Measurements from ENCODE around the gene IL1R1. TPM values are rescaled to one million over a fixed set of nuclear protein-coding genes. Genes with fewer than 3 reads are reported as not detected.

IL1R1 gene
- total RNA-seq, 3 donors from 2014 or later = 17.8 to 40.1 (median 39.1) TPM

GRCh38 chr2:102147935-102148334 is 5.4 kb downstream of the IL1R1 start:
- Histone ChIP-seq H3K9me3 (peaks cover 9% of the 10 kb centered on the region), H3K4me3 (no peak overlapping the region), H3K36me3 (ENCODE audit: low read depth) (no peaks in the 10 kb centered on the region), H3K4me1 (ENCODE audit: low read depth) (peaks cover 4% of the 10 kb centered on the region)
- ATAC-seq (peak; percentile 25), DNase-seq (no peak)
- TF ChIP-seq, protein P1, sequence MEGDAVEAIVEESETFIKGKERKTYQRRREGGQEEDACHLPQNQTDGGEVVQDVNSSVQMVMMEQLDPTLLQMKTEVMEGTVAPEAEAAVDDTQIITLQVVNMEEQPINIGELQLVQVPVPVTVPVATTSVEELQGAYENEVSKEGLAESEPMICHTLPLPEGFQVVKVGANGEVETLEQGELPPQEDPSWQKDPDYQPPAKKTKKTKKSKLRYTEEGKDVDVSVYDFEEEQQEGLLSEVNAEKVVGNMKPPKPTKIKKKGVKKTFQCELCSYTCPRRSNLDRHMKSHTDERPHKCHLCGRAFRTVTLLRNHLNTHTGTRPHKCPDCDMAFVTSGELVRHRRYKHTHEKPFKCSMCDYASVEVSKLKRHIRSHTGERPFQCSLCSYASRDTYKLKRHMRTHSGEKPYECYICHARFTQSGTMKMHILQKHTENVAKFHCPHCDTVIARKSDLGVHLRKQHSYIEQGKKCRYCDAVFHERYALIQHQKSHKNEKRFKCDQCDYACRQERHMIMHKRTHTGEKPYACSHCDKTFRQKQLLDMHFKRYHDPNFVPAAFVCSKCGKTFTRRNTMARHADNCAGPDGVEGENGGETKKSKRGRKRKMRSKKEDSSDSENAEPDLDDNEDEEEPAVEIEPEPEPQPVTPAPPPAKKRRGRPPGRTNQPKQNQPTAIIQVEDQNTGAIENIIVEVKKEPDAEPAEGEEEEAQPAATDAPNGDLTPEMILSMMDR (IDR thresholded peaks at IDR 0.05) = no peak
- intact Hi-C loops (cut with DNase I, micrococcal nuclease) = loop anchor here in 1 of 2 donors (10.0 kb wide), 1 partner anchor 123 kb away; no protein-coding TSS in a partner anchor

DNA sequence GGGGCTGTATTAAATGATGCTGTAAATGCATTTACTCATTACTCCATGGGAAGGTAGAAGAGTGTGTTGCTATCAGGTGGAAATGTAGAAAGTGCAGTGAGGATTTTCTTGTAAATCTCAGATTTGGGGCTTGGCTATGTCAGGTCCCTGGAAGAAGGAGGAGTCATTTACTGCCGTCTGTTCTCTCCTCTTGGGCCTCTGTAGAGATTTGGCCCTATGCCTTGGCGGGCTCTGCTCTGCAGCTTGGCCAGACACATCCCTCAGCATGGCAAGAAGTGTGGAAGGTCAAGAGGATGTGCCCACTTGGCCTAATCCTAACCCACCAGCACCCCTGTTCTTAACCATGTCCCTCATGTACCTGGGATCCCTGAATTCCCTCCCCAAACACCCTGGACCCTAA is 6.7 kb downstream of the IL1R1 start:
- Histone ChIP-seq H3K9me3 (peaks cover 9% of the 10 kb centered on the region), H3K4me1 (ENCODE audit: low read depth) (peaks cover 4% of the 10 kb centered on the region), H3K4me3 (no peak overlapping the region), H3K36me3 (ENCODE audit: low read depth) (no peaks in the 10 kb centered on the region)
- ATAC-seq (no peak), DNase-seq (no peak)
- TF ChIP-seq, protein P1 (IDR thresholded peaks at IDR 0.05) = no peak
- intact Hi-C loops (cut with DNase I, micrococcal nuclease) = loop anchor here in 1 of 2 donors (10.0 kb wide), 1 partner anchor 124 kb away; no protein-coding TSS in a partner anchor

DNA sequence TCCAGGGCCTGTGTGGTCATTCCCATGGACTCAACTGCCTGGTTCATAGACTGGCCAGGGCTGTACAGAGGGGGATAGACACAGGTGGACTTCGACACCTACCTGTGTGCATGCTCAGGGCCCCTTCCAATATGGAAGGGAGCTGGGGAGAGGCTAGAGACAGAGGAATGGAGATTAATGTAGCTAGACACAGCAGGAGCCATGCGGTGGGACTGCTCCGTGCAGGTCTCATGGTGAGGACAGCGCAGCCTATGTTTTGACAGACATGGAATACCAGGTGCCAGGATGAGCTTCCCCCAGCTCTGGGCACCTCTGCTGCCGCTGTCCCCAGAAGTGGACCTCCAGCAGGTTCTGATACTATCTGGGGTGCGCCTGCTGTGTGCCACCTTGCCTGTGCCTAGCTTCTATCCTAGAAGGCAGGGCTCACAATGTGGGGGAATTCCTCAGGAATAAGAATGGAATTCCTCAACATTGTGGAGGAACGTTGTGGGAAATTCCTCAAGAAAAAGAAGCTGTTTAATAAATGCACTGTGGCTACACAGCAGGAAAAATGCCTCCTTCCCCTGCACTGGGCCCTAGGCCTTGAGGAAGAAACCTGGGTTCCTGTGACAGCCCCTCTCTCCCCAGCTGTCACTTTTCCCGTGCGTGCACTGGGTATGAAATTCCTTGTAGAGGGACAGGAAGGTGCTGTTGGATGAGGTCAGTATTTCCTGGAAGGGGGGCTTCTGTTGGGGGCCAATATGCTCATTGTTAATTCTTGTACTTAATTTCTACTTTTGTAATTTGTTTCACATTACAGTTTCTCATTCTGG is 7.3 kb downstream of the IL1R1 start:
- intact Hi-C loops (cut with DNase I, micrococcal nuclease) = loop anchor here in 1 of 2 donors (10.0 kb wide), 1 partner anchor 125 kb away; no protein-coding TSS in a partner anchor
- ATAC-seq (no peak), DNase-seq (no peak)
- Histone ChIP-seq H3K36me3 (ENCODE audit: low read depth) (no peaks in the 10 kb centered on the region), H3K9me3 (peaks cover 9% of the 10 kb centered on the region), H3K4me3 (no peak overlapping the region), H3K4me1 (ENCODE audit: low read depth) (peaks cover 4% of the 10 kb centered on the region)
- TF ChIP-seq, protein P1 (IDR thresholded peaks at IDR 0.05) = no peak

DNA sequence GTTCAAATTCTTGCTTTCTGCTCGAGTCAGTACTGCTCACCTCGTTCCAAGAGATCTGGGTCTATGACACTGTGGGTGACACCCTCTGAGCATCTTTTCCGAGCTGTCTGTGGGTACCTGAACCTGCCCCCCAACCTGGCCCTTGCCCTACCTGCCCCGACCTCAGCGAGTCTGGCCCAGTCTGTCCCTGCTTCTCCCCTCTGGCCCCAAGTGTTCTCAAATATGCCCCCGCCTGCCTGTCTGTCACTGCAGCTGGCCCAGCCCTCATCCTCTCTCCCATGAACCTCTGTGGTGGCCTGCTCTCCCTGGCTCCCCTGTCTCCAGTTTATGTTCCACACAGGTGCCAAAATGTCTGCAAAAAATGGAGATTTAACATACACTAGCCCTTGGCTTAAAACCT is 11.8 kb downstream of the IL1R1 start:
- Histone ChIP-seq H3K4me3 (no peak overlapping the region), H3K36me3 (ENCODE audit: low read depth) (no peaks in the 10 kb centered on the region), H3K4me1 (ENCODE audit: low read depth) (no peaks in the 10 kb centered on the region), H3K9me3 (no peaks in the 10 kb centered on the region)
- ATAC-seq (no peak), DNase-seq (no peak)
- intact Hi-C loops (cut with DNase I, micrococcal nuclease) = no loop called here
- TF ChIP-seq, protein P1 (IDR thresholded peaks at IDR 0.05) = no peak

DNA sequence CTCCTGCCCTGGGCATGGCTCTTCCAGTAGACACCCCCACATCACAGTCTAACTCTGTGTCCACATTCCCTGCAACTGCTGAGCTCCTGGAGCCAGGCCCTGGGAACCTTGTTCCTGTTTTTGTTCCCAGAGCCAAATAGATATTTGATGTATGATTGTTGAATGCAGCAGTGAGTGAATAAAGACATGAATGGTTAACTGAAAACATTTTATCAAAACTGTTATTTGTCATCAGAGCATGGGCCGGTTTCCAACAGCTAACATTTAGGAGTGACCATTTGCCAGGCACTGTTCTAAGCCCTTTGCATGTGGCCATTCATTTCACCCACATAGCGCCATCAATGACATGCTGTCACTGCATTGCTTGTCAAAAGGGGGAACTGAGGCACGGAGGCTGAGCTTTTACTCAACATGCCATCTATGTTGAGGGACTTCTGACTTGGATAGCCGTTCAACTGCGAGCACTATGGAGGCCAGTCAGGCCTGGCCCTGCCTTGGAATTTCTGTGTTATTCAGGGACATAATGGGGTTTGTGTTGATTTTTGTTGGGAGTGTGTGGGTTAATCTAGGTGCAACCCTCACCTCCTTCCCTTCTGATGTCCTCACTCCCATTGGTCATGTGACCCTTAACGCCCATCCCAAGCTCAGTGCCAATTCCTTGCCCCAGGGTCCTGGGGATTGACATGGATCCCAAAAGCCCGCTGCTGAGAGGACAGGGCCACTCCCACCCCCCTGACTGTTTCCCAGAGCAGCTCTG is 12.6 kb downstream of the IL1R1 start:
- ATAC-seq = no peak
- no peaks in the 10 kb centered on the region for H3K36me3 ChIP-seq (ENCODE audit: low read depth)
- TF ChIP-seq, protein P1 (IDR thresholded peaks at IDR 0.05) = no peak
- no peaks in the 10 kb centered on the region for H3K9me3 ChIP-seq
- no peak overlapping the region for H3K4me3 ChIP-seq
- intact Hi-C loops (cut with DNase I, micrococcal nuclease) = no loop called here
- no peaks in the 10 kb centered on the region for H3K4me1 ChIP-seq (ENCODE audit: low read depth)
- DNase-seq = no peak

Data from mucosa of descending colon (tissue), 3 donors.